Measurements from ENCODE around the gene ATG10. TPM values are rescaled to one million over a fixed set of nuclear protein-coding genes. Genes with fewer than 3 reads are reported as not detected.

The ATG10 gene
- total RNA-seq, 1 experiment from 2014 or later = 12.2 TPM

DNA sequence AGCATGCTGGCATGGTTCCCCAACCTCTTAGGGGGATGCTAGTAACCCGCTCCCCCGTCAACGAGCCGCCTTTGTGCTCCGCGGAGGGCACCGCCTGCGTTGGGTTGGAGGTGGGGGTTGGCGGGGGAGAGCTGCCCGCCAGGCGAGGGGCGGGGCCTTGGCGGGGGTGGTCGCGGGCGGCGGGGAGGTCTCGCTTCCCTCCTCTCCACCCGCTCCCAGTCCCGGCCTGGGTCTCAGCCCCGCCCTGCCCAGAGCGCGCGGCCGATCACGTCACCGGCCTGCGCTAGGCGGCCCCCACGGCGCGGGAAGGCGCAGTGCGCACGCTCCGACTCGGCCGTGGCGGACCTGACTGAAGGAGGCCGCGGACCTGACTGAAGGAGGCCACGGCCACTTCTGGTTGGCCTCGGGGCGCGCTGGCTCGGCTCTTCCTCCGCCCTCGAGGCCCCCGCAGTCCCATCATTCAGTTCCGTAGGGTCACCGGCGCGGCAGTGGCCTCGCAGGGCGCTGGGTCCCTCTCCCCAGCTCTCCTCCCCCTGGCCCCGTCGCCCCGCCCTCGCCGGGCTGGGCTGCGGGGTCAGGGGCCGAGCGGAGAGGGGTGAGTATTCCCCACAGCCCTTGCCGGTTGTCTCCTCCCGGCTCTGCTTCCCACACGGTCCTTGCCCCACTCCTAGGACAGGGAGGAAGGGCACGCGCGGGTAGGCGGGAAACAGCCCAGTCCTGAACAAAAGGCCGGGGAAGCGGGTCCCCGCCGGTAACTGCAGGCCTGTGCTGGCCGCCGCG lies at the start of gene ATG10 (continued):
- TF ChIP-seq RELA (CRISPR knock-in tag; IDR thresholded peaks at IDR 0.05; ENCODE audit: borderline replicate concordance) = 0 out of 2 replicates have a peak, but pooled peaks have one; percentile 20
- TF ChIP-seq ZNF396 (CRISPR knock-in tag; IDR thresholded peaks at IDR 0.05; ENCODE audit: borderline replicate concordance) = no peak
- TF ChIP-seq, protein P1, sequence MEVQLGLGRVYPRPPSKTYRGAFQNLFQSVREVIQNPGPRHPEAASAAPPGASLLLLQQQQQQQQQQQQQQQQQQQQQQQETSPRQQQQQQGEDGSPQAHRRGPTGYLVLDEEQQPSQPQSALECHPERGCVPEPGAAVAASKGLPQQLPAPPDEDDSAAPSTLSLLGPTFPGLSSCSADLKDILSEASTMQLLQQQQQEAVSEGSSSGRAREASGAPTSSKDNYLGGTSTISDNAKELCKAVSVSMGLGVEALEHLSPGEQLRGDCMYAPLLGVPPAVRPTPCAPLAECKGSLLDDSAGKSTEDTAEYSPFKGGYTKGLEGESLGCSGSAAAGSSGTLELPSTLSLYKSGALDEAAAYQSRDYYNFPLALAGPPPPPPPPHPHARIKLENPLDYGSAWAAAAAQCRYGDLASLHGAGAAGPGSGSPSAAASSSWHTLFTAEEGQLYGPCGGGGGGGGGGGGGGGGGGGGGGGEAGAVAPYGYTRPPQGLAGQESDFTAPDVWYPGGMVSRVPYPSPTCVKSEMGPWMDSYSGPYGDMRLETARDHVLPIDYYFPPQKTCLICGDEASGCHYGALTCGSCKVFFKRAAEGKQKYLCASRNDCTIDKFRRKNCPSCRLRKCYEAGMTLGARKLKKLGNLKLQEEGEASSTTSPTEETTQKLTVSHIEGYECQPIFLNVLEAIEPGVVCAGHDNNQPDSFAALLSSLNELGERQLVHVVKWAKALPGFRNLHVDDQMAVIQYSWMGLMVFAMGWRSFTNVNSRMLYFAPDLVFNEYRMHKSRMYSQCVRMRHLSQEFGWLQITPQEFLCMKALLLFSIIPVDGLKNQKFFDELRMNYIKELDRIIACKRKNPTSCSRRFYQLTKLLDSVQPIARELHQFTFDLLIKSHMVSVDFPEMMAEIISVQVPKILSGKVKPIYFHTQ (CRISPR knock-in tag; IDR thresholded peaks at IDR 0.05) = no peak
- TF ChIP-seq GTF2I (CRISPR knock-in tag; conservative IDR thresholded peaks at IDR 0.05) = no peak
- TF ChIP-seq, protein P2, sequence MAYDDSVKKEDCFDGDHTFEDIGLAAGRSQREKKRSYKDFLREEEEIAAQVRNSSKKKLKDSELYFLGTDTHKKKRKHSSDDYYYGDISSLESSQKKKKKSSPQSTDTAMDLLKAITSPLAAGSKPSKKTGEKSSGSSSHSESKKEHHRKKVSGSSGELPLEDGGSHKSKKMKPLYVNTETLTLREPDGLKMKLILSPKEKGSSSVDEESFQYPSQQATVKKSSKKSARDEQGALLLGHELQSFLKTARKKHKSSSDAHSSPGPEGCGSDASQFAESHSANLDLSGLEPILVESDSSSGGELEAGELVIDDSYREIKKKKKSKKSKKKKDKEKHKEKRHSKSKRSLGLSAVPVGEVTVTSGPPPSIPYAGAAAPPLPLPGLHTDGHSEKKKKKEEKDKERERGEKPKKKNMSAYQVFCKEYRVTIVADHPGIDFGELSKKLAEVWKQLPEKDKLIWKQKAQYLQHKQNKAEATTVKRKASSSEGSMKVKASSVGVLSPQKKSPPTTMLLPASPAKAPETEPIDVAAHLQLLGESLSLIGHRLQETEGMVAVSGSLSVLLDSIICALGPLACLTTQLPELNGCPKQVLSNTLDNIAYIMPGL (CRISPR knock-in tag; IDR thresholded peaks at IDR 0.05) = peak; percentile 50; the same call in 1 of the 2 replicates
- TF ChIP-seq, protein P3, sequence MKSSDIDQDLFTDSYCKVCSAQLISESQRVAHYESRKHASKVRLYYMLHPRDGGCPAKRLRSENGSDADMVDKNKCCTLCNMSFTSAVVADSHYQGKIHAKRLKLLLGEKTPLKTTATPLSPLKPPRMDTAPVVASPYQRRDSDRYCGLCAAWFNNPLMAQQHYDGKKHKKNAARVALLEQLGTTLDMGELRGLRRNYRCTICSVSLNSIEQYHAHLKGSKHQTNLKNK (CRISPR knock-in tag; IDR thresholded peaks at IDR 0.05) = no peak
- TF ChIP-seq, protein P4, sequence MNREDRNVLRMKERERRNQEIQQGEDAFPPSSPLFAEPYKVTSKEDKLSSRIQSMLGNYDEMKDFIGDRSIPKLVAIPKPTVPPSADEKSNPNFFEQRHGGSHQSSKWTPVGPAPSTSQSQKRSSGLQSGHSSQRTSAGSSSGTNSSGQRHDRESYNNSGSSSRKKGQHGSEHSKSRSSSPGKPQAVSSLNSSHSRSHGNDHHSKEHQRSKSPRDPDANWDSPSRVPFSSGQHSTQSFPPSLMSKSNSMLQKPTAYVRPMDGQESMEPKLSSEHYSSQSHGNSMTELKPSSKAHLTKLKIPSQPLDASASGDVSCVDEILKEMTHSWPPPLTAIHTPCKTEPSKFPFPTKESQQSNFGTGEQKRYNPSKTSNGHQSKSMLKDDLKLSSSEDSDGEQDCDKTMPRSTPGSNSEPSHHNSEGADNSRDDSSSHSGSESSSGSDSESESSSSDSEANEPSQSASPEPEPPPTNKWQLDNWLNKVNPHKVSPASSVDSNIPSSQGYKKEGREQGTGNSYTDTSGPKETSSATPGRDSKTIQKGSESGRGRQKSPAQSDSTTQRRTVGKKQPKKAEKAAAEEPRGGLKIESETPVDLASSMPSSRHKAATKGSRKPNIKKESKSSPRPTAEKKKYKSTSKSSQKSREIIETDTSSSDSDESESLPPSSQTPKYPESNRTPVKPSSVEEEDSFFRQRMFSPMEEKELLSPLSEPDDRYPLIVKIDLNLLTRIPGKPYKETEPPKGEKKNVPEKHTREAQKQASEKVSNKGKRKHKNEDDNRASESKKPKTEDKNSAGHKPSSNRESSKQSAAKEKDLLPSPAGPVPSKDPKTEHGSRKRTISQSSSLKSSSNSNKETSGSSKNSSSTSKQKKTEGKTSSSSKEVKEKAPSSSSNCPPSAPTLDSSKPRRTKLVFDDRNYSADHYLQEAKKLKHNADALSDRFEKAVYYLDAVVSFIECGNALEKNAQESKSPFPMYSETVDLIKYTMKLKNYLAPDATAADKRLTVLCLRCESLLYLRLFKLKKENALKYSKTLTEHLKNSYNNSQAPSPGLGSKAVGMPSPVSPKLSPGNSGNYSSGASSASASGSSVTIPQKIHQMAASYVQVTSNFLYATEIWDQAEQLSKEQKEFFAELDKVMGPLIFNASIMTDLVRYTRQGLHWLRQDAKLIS (CRISPR knock-in tag; IDR thresholded peaks at IDR 0.05; ENCODE audit: borderline replicate concordance) = no peak
- TF ChIP-seq PRRX2 (CRISPR knock-in tag; IDR thresholded peaks at IDR 0.05) = no peak
- TF ChIP-seq SMAD3 (CRISPR knock-in tag; IDR thresholded peaks at IDR 0.05; ENCODE audit: borderline replicate concordance) = no peak
- no peak for TF ChIP-seq NFE2L1 (CRISPR knock-in tag; IDR thresholded peaks at IDR 0.05)
- TF ChIP-seq, protein P5, sequence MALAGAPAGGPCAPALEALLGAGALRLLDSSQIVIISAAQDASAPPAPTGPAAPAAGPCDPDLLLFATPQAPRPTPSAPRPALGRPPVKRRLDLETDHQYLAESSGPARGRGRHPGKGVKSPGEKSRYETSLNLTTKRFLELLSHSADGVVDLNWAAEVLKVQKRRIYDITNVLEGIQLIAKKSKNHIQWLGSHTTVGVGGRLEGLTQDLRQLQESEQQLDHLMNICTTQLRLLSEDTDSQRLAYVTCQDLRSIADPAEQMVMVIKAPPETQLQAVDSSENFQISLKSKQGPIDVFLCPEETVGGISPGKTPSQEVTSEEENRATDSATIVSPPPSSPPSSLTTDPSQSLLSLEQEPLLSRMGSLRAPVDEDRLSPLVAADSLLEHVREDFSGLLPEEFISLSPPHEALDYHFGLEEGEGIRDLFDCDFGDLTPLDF (CRISPR knock-in tag; IDR thresholded peaks at IDR 0.05) = no peak
- no peak for TF ChIP-seq HMGA2 (CRISPR knock-in tag; IDR thresholded peaks at IDR 0.05)
- TF ChIP-seq CREM (CRISPR knock-in tag; IDR thresholded peaks at IDR 0.05) = peak; percentile 64; the same call in 1 of the 2 replicates
- TF ChIP-seq ZBTB21 (CRISPR knock-in tag; IDR thresholded peaks at IDR 0.05; ENCODE audit: borderline replicate concordance) = peak; percentile 25; the same call in 1 of the 2 replicates
- TF ChIP-seq, protein P6, sequence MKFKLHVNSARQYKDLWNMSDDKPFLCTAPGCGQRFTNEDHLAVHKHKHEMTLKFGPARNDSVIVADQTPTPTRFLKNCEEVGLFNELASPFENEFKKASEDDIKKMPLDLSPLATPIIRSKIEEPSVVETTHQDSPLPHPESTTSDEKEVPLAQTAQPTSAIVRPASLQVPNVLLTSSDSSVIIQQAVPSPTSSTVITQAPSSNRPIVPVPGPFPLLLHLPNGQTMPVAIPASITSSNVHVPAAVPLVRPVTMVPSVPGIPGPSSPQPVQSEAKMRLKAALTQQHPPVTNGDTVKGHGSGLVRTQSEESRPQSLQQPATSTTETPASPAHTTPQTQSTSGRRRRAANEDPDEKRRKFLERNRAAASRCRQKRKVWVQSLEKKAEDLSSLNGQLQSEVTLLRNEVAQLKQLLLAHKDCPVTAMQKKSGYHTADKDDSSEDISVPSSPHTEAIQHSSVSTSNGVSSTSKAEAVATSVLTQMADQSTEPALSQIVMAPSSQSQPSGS (CRISPR knock-in tag; IDR thresholded peaks at IDR 0.05; ENCODE audit: borderline replicate concordance, low read depth) = no peak
- no peak for TF ChIP-seq NR1H2 (CRISPR knock-in tag; IDR thresholded peaks at IDR 0.05)
- TF ChIP-seq, protein P7, sequence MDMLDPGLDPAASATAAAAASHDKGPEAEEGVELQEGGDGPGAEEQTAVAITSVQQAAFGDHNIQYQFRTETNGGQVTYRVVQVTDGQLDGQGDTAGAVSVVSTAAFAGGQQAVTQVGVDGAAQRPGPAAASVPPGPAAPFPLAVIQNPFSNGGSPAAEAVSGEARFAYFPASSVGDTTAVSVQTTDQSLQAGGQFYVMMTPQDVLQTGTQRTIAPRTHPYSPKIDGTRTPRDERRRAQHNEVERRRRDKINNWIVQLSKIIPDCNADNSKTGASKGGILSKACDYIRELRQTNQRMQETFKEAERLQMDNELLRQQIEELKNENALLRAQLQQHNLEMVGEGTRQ (CRISPR knock-in tag; IDR thresholded peaks at IDR 0.05) = no peak
- TF ChIP-seq ZNF317 (CRISPR knock-in tag; IDR thresholded peaks at IDR 0.05; ENCODE audit: borderline replicate concordance, low read depth) = 0 out of 2 replicates have a peak, but pooled peaks have one; percentile 32
- TF ChIP-seq, protein P8, sequence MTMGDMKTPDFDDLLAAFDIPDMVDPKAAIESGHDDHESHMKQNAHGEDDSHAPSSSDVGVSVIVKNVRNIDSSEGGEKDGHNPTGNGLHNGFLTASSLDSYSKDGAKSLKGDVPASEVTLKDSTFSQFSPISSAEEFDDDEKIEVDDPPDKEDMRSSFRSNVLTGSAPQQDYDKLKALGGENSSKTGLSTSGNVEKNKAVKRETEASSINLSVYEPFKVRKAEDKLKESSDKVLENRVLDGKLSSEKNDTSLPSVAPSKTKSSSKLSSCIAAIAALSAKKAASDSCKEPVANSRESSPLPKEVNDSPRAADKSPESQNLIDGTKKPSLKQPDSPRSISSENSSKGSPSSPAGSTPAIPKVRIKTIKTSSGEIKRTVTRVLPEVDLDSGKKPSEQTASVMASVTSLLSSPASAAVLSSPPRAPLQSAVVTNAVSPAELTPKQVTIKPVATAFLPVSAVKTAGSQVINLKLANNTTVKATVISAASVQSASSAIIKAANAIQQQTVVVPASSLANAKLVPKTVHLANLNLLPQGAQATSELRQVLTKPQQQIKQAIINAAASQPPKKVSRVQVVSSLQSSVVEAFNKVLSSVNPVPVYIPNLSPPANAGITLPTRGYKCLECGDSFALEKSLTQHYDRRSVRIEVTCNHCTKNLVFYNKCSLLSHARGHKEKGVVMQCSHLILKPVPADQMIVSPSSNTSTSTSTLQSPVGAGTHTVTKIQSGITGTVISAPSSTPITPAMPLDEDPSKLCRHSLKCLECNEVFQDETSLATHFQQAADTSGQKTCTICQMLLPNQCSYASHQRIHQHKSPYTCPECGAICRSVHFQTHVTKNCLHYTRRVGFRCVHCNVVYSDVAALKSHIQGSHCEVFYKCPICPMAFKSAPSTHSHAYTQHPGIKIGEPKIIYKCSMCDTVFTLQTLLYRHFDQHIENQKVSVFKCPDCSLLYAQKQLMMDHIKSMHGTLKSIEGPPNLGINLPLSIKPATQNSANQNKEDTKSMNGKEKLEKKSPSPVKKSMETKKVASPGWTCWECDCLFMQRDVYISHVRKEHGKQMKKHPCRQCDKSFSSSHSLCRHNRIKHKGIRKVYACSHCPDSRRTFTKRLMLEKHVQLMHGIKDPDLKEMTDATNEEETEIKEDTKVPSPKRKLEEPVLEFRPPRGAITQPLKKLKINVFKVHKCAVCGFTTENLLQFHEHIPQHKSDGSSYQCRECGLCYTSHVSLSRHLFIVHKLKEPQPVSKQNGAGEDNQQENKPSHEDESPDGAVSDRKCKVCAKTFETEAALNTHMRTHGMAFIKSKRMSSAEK (CRISPR knock-in tag; IDR thresholded peaks at IDR 0.05; ENCODE audit: borderline replicate concordance) = no peak
- TF ChIP-seq, protein P9, sequence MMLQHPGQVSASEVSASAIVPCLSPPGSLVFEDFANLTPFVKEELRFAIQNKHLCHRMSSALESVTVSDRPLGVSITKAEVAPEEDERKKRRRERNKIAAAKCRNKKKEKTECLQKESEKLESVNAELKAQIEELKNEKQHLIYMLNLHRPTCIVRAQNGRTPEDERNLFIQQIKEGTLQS (CRISPR knock-in tag; conservative IDR thresholded peaks at IDR 0.05) = no peak

All from WTC11 (cell line).